GM12873 (cell line): ENCODE data around the gene ERVV-1.

Experiments used
- CTCF ChIP-seq: IDR thresholded peaks from 2 replicates; pipeline ENCODE4 v1.5.1; 2012; ENCODE audit warnings: low read depth, mild to moderate bottlenecking, moderate library complexity, low read length, control low read depth; ENCODE audit not compliant: insufficient read depth; ENCODE audit errors: missing control alignments

Gene ERVV-1

GRCh38 chr19:53013621-53014020 is at the start of gene ERVV-1:
ERVV-1 (plus strand) TSS chr19:53013921; CDS start chr19:53014091, 170 bp downstream.
- no peak for TF ChIP-seq CTCF

GRCh38 chr19:52967772-52968171 is 45.9 kb upstream of the ERVV-1 start:
- TF ChIP-seq CTCF: no peak

- TF ChIP-seq CTCF: no peak
Observed at GRCh38 chr19:52981329-52981728, 32.4 kb upstream of the ERVV-1 start.

GRCh38 chr19:52987221-52987620 is 26.5 kb upstream of the ERVV-1 start:
- no peak for TF ChIP-seq CTCF

GRCh38 chr19:52988506-52988905 is 25.2 kb upstream of the ERVV-1 start:
- no peak for TF ChIP-seq CTCF

- no peak for TF ChIP-seq CTCF
Observed at GRCh38 chr19:52990759-52991418, 22.8 kb upstream of the ERVV-1 start.

GRCh38 chr19:52991484-52991883 is 22.2 kb upstream of the ERVV-1 start:
- TF ChIP-seq CTCF: no peak
